HG02970 (cell line): ENCODE results near the gene STXBP4.

Source experiments
- ATAC-seq: cut with Tn5 transposase; IDR thresholded peaks from one replicate; pipeline ENCODE4 v1.9.1; 2021; ENCODE audit warnings: mild to moderate bottlenecking, moderate library complexity, moderate number of reproducible peaks; ENCODE audit not compliant: unreplicated experiment, low FRiP score

STXBP4 gene, protein sequence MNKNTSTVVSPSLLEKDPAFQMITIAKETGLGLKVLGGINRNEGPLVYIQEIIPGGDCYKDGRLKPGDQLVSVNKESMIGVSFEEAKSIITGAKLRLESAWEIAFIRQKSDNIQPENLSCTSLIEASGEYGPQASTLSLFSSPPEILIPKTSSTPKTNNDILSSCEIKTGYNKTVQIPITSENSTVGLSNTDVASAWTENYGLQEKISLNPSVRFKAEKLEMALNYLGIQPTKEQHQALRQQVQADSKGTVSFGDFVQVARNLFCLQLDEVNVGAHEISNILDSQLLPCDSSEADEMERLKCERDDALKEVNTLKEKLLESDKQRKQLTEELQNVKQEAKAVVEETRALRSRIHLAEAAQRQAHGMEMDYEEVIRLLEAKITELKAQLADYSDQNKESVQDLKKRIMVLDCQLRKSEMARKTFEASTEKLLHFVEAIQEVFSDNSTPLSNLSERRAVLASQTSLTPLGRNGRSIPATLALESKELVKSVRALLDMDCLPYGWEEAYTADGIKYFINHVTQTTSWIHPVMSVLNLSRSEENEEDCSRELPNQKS

DNA sequence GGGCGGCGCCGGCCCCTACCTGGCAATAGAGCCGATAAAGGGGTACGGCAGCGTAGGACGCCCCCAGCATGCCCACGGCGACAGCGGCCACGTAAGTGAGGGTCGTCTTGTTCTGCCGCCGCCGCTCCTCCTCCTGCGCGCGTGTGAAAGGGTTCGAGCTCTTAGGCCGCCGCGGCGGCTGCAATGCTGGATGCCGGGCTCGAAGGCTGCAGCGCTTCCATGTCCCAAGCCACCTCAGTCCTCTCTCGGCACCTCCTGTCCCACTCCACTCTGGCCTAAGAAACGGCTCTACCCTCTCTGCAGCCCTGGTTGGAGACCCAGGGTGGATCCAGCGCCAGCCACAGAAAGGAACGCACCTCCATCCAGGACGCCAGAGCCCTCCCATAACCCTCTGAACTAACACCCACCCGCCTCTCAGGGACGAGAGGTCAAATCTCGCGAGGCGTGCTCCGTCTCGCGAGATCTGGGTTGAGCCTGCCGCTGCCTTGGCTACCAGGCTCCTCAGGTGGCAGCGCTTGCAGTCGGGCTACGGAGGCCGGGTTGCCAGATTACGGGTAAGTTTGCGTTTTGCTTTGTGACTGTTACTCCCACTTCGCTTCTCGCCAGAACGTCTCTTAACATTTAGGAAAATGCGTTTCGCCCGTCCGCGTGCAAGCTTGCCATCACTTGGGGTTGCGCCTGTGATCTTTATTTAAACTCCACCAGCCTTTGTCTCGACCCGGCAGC is at the start of gene STXBP4, which contains the start of gene COX11:
TSS of gene STXBP4 (plus strand) at position 504 of the 726 bp plus-strand sequence. CDS start 17,455 bp downstream, outside the sequence.
TSS of gene COX11 (minus strand) at position 393 of the 726 bp plus-strand sequence. CDS start at position 385, 8 bp downstream.
- ATAC-seq, result peak; percentile 95

DNA sequence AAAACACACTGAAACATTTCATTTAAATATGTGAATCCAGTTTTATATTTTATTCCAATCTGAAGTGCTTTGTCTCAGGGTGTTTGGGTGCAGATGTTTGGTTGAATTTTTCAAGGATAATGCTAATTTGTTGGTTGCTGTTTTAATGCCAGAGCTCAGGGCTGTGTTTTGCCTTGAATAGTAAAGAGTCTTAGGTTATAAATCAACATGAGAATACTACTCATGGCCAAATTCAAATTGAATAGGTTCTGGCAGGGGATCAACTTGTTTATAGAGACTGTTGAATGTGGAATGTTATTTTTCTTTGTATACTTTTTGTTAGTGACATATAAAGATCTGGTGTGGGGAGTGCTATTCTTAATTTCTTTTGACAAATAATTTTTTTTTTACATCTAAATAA is 49.1 kb upstream of the STXBP4 start:
- no peak for ATAC-seq

DNA sequence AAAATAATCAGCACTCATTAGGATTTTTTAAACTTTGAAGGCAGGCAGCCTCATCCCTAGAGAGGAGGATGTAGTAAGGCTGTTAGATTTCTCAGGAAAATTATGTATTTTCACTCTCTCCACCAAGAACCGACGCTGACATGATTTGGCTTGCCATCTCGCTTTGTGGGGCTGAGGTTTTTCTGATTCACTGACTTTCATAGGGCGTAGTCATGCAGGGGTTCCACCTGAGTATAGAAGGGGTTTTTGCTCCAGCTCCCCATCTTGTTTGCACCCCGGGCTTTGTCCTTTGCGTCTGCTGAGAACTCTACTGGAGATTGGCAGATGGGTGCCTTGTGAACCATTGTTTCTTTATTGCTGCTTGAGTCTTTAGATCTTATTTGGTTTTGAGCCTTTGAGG is 47.7 kb upstream of the STXBP4 start:
- ATAC-seq, result no peak

DNA sequence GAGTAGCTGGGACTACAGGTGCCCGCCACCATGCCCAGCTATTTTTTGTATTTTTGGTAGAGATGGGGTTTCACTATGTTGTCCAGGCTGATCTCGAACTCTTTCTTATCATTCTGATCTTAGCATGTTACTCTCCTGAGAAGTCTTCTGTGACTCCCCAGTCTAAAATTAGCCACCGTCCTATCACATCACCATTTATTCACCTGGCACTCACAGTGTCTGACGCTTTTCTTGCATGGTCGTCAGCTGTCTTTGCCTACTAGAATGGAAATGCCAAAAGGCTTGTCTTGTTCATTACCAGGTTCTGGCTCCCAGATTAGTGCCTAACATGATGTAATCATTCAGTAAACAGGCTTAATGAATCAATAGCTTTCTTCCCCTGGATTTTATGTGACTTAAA is 44.2 kb upstream of the STXBP4 start:
- no peak for ATAC-seq

DNA sequence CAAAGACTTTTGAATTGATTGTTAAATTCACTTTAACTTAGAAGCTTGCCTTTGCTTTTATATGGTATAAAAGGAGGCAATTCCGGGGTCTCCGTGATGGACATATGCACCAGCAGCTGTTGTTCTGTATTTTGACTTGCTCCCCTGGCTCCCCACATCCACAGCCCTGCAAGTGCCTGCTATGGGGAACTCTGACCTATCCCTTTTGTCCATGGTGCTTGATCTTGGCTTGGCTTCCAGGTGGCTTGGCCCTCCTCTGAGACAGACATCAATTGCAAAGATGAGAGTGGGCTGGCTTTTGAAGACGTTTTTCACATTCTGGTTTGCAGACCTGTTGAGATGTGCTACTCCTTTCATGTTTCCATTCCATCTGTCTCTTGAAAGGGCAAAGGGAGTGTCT is 41.0 kb upstream of the STXBP4 start:
- no peak for ATAC-seq

DNA sequence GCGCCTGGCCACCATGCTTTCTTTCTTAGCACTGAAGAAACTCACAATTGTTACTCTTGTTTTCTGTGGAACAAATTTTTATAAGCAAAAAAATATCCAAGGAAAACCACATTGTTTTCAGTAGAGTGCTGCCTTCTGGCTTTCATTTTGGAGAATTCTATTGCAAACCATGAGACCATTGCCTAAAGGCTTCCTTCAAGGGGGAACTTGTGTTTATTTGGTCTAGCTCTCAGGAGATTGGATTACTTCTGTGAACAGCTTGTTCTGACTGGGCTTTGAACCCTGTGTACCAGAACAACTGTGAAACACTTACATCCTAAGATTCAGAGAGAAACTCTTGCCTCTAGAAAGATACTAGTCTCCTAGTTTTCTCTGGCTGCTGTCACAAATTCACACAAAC is 35.9 kb upstream of the STXBP4 start:
- ATAC-seq, result no peak

DNA sequence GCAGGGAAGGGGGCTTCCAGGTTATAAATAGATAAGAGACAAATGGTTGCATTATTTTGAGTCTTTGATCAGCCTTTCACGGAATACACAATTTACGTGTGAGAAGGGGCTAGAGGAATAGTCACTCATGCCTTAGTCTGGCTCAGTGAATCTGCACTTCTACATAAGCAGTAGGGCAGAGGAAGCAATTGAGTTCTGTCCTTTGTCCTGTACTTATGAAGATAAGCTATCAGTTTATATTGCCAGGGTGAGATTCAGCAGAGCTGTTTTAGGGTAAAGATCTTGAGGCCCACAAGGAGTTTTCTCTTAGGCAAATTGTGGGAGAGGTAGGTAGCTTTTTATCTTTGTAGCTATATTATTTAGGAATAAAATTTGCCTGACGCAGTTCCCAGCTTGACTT is 34.6 kb upstream of the STXBP4 start:
- no peak for ATAC-seq

DNA sequence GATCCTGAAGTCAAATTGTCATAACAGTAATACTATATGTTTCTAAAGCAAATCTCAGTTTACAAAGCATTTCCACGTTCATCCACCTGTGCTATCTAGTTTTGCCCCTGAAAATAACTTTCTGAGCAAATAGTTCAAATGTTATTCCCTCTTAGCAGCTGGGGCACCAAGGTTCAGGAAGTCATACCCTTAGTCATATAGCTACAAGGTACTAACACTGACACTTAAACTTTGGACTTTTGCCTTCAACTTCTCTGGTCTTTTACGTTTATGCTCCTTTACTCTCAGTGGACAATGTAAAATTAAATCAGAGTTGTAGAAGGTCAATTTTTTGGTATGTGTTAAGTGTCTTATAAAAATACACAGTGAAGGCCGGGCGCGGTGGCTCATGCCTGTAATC is 33.1 kb upstream of the STXBP4 start:
- ATAC-seq, result no peak

DNA sequence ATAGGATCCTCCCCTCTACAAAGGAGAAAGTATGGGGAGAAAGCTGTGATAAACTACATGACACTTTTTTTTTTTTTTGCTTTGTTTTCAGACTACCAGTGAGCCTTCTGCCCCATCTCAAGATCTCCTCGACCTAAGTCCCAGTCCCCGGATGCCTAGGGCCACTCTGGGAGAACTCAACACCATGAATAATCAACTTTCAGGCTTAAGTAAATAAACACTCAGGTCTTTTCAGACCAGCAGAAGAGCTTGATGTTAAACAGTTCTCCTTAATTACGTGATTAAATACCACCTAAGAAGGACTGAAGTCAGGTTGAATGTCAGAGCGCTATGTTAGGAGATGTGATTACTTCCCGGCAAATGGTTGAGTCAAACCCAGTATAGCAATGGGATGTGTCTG is 31.5 kb upstream of the STXBP4 start:
- ATAC-seq, result no peak

DNA sequence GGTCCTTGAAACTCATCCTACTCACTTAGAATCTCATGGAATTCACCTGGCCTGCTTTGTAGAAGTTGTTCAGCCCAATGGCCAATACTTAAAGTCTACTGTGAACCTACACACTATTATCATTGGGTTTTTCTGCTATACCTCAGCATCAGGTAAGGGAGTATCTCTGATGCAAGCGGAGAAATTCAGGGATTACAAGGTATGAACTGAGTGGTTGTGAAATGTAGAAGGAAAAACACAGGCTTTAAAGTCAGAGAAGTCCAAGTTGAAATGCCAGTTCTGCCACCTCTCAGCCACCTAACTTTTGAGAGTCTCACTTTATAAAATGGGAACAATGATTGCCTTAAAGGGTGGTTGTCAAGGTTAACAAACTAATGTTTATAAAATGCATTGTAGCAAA is 31.1 kb upstream of the STXBP4 start:
- ATAC-seq, result no peak

DNA sequence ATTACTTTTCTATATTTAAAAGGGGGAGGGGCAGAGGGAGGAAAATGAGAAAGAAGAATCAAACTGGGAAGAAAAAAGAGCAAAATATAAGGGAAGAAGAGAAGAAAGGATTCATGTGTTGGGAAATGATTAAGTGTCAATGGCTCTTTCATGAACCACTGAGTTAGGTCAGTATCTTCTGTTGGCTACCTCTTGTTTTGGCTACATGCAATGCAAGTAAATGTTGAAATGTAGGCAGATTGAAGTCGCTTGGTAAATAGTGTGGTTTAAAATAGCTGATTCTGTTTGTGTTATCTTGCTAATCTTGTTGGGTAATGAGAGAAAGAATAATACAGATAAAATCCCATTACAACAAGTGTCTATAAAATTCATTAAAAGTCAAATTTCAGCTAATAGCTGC is 27.3 kb upstream of the STXBP4 start:
- ATAC-seq, result no peak

DNA sequence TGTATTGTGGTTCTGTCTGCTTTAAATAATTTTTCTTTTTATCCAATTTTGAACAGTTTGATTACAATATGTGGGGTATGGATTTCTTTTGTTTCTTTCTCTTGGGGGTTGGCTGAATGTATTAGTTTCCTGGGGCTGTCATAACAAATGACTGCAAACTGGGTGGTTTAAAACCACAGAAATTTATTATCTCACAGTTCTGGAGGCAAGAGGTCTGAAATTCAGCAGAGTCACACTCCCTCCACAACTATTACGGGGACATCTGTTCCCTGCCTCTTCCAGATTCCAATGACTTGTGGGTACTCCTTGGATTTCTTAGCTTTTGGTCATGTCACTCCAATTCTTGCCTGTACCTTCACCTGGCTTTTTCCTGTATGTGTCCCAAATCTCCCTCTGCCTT is 23.8 kb upstream of the STXBP4 start:
- no peak for ATAC-seq

DNA sequence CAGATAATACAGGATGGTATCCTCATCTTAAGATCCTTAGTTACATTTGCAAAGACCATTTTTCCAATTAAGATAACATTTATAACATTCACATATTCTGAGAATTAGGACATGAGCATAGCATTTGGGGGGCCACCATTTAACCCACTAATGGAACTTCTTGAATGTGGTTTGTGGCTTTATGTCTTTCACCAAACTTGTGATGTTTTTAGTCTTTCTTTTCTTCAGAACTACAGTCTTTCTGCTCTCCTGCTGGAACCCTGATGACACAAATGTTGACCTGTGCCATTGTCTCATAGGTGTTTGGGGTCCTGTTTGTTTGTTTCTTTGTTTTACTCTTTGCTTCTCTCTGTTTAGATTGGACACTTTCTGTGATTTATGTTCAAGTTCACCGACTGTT is 23.3 kb upstream of the STXBP4 start:
- no peak for ATAC-seq

DNA sequence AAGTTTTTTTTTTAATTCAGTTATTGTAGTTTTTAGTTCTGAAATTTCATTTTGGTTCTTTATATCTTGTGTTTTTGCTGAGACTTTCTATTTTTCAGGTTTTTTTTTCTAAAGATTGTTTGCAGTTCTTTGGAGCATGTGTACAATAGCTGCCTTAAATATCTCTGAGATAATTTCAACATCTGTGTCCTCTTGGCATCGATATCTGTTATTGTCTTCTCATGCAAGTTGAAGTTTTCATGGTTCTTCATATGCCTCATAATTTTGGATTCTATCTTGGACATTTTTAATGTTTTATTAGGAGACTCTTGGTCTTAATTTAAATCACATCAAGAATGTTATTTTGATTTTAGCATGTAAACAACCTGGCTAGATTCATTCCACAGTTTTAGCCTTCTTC is 22.9 kb upstream of the STXBP4 start:
- no peak for ATAC-seq

DNA sequence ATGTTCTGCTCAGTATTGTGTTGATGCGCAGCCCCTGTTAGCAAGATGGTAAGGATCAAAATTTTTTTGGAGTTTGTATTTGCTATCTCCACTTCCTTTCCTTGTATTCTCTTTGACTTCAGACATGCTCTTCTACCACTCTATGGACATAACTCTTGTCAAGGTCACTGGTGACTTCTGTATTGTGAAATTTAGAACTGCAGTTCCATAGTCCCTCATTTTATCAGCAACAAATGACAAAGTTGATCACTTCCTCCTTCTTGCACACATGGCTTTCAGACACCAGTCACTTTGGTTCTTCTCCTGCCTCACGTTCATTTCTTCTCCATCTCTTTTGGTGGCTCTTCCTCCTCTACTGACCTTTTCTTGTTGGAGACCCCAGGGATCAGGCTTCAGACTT is 21.2 kb upstream of the STXBP4 start:
- no peak for ATAC-seq

DNA sequence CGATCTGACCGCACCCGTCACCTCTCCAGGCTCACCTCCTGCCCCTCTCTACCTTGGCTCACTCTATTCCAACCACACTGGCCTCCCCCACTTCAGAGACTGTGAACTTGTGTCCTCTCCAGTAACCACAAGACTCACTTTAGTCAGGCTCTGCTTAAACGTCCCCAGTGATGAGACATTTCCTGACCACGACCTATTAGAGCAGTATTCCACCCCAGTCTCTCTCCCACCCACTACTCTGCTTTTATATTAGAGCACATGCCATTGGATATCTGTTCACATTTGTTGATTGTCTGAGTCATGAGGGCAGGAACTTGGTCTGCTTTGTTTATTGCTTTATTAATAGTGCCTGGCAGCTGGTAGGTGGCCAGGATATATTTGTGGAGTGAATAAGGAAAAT is 20.2 kb upstream of the STXBP4 start:
- ATAC-seq, result no peak

DNA sequence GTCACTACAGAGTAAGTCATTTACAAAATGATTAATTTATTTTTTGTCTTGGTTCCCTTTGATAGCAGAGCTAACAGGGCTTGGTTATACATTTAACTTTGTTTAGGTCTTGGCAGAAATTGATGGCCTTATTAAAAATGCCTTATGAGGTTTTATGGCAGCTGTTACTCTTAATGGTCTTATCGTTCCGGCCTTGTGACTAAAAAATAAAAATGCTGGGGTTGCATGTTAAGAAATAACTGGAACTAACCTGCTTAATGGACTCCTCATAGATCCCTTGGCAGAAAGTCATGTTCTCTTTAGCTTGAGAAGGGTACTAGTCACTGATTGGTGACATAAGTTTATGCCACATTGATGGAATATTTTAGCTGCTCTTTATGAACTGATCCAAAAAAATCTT is 18.4 kb upstream of the STXBP4 start:
- ATAC-seq, result no peak

DNA sequence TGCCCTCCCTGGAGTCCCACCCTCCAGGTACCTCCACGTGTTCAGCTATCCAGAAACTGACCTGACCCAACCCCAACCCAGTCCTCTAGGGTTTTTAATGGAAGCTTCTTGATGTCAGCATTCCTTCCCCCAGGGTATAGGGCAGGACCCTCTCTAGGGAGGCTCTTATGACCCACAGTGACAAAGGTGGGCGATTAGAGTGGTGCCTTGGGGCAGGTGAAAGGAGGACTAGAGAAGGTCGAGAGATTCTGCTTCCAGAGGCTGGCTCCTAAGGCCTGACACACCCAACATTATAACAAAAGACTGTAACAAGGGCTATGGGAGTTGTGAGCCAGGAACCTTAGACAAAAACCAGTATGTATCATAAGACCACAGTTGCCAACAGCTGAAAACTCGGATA is 17.3 kb upstream of the STXBP4 start:
- ATAC-seq, result no peak

DNA sequence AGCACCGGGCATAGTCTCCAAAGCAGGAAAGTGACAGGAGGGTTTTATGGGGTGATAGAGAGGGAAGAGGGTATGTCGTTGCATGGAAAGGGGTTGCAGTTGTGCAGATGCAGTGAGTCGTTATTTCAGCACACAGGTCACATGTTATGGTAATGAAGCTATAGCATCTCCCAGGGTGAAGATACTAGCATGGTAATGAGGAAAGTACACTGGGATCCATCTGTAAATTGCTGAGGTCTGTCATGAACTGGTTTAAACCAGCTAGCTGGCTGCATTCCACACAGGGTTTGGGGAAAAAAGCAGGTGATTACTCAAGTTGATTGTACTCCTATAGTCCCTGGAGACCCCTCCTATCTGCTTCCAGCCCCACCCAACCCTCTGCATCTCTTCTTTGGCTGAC is 11.8 kb upstream of the STXBP4 start:
- ATAC-seq, result no peak

DNA sequence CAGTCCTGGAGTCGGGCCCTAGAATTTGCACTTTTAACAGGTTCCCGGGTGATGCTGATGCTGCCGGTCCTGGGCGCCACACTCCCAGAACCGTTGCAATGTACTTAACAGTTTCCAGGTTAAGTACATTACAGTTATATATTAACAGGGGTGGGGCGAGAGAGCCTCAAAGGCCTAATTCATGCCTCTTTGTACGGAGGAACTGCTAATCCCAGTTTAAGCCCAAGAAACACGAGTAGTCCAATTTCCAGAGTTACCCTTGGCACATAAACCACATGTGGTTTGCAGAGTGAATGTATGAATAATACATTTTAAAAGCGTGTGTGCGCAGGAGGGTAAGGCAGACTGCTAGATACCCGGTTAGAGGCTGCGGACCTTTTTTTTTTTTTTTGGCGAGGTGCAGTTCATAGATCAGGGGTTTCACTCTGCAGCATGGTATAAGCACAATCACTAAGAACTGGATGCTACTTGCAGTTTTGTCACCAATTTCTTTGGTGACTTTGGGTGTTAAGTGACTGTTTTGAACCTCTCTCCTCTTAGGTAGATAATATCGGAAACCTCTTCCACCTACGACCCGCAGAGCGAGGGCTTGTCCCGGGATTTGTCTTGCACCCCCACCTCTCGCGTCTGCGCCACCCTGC is 824 bp upstream of the STXBP4 start:
- ATAC-seq, result peak; percentile 20

DNA sequence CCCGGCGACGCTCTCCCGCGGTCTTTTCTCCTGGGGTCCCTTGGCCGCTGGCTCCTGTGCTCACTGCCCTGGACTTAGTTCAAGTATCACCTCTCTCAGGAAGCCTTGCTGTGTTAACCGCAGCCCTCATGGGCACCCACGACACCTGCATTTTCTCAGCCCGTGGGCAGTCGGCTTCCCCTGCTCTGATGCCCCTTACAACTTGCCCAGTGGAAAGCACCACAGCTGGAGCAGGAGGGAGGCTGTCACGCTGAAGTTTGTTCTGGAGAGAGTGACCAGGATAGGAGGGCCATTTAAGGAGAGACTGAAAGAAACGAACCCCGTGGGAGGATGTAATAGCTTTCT is 395 bp downstream of the STXBP4 start:
- ATAC-seq, result peak; percentile 12
